ENCODE results near the gene SLC44A2.

- TF ChIP-seq CTCF (conservative IDR thresholded peaks at IDR 0.05) (no peak), ZFX (IDR thresholded peaks at IDR 0.05) (no peak)
Measured at GRCh38 chr19:10643968-10644259, 18.6 kb downstream of the SLC44A2 start.

All from C4-2B (cell line).